Measurements from ENCODE around the gene SLC6A9. TPM values are rescaled to one million over a fixed set of nuclear protein-coding genes. Genes with fewer than 3 reads are reported as not detected.

Gene SLC6A9
- total and polyA plus RNA-seq, 2 of the 8 experiments (the other 6 are each of a cell fraction or from before 2014, with no cell fraction given): 20.2 to 24.2 TPM

GRCh38 chr1:44032170-44032790, 1.0 kb upstream of the SLC6A9 start (continued):
- TF ChIP-seq CHD7 (IDR thresholded peaks at IDR 0.05; ENCODE audit: insufficient replicate concordance, low read length) (no peak), ATF2 (IDR thresholded peaks at IDR 0.05; ENCODE audit: low read length) (no peak)

Data from H1 (cell line).